ENCODE data around the gene IPO9.
"Not testable (repeated sequence)": the region's sequence is repeated elsewhere in the genome, so short reads cannot be mapped to it uniquely, and the experiment has no call there.

The IPO9 gene

DNA sequence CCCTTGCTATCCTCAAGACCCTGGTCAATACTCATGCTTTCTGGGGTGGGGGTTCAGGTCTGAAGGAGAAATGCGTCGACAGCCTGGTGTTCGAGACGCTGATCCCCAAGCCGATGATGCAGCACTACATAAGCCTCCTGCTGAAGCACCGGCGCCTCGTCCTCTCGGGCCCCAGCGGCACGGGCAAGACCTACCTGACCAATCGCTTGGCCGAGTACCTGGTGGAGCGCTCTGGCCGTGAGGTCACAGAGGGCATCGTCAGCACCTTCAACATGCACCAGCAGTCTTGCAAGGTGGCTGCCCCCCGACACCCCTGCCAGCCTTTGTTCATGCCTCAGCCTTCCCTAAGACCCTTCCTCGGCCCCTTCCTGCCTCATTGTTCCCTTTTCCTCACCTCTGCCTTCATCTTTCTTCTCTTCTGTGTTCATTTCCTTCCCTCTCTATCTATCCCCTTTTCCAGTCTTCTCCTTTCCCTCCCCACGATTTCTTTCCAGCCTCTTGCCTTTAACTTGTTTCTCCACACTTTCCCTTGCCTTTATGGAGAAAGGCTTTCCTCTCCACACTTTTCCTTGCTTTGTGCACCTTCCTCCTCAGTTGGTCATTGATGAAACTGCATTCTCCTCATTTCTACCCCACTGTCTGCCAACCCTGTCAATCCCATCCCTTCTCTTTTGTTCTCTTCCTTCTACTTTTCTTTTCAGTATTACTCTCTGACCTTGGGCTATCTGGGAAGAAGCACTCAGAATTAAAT lies 18.3 kb upstream of the IPO9 start:
- DNase-seq = no peak

DNA sequence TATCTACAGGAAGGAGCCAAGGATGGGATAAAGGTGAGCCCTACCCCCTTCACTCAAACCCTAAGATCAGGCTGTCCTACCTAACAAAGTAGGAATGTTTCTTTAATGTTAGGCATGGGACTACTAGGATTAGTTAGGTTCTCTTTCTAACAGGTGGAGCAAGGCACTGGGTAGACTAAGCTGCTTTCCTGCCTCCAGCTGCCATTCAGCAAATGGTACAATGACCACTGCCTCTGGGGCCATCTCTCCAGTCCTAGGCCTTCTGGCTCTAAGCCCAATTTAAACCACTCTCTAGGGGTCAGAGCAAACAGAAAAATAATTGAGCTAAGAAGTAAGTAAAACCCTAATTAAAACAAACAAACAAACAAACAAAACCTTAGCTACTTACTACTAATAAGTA lies 15.7 kb upstream of the IPO9 start:
- DNase-seq = no peak

DNA sequence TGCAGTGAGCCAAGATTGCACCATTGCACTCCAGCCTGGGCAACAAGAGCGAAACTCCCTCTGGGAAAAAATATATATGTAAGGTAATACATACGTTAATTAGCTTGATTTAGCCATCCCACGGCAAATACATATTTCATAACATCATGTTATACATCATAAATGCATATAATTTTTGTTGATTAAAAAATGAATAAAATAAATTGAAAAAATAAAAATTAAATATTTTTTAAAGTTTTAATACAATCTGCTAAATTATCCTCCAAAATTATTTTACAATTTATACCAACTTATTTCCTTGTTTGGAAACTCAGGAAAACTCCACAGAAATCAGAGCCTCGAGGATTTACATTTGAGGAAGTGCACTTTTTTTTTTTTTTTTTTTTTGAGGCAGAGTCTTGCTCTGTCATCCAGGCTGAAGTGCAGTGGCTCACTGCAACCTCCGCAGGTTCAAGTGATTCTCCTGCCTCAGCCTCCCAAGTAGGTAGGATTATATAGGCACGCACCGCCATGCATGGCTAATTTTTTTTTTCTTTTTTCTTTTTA lies 12.6 kb upstream of the IPO9 start:
- DNase-seq = no peak

- no peak for DNase-seq
These were observed 9.8 kb upstream of the IPO9 start for GRCh38 chr1:201818971-201819750.

- no peak for DNase-seq
These were observed 8.5 kb upstream of the IPO9 start for GRCh38 chr1:201820413-201820812.

GRCh38 chr1:201825245-201825644 lies 3.7 kb upstream of the IPO9 start:
- DNase-seq = no peak

DNA sequence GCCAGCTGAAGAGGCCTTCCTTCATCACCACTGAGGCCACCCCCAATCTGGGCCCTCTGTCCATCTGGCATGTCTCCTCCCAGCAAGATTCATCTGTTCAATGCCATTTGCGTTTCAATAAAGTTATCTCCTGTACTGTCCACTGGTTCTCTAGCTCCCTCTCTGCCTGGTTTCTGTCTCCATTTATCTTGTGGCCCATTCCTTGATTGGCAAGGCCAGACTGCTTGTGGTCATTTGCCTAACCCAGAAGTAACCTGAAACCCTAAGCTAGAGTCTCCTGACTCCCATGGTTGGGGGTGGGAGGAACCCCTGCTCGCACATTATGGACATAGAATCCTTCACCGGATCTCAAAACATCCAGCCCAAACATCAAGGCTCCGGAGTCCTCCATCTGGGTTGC lies 2.1 kb upstream of the IPO9 start:
- DNase-seq = no peak

- DNase-seq = no peak
These were observed 1.4 kb upstream of the IPO9 start for GRCh38 chr1:201827321-201828216.

GRCh38 chr1:201828217-201828819 lies 639 bp upstream of the IPO9 start:
- no peak for DNase-seq

DNA sequence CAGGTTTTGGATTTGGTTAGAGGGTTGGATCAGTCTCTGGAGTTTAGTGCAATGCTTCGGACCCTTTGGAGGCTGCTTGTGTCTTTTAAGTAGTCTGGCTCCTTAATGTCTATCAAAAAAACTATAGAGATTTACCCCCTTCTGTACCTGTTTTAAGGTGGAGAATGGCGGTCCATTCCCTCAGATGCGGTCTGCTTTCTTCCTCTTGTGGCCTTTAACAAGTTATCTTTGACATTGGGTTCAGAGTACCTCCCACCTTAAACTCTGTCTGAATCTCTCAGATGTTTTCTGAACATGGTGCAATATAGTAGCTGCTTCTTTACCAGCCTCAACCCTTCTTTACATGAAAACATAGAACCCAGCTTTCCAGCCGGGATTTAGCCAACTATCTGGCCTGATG lies 2.4 kb downstream of the IPO9 start:
- no peak for DNase-seq

GRCh38 chr1:201834621-201835020 lies 5.7 kb downstream of the IPO9 start:
- DNase-seq = no peak

- DNase-seq = no peak
These were observed 9.4 kb downstream of the IPO9 start for GRCh38 chr1:201838381-201838780.

- not testable (repeated sequence) for DNase-seq
These were observed 10.1 kb downstream of the IPO9 start for GRCh38 chr1:201839089-201839488.

DNA sequence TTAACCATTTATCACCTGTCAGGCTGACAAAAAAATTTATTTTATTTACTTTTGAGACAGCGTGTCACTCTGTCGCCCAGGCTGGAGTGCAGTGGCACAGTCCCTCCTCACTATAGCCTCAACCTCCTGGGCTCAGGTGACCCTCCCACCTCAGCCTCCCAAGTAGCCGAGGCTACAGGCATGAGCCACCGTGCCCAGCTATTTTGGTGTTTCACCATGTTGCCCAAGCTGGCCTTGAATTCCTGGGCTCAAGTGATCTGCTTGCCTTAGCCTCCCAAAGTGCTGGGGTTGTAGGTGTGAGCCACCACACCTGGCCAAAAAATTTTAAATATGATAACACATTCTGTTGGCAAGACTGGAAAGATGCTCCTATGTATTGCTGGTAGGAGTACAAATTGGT lies 11.1 kb downstream of the IPO9 start:
- no peak for DNase-seq

DNA sequence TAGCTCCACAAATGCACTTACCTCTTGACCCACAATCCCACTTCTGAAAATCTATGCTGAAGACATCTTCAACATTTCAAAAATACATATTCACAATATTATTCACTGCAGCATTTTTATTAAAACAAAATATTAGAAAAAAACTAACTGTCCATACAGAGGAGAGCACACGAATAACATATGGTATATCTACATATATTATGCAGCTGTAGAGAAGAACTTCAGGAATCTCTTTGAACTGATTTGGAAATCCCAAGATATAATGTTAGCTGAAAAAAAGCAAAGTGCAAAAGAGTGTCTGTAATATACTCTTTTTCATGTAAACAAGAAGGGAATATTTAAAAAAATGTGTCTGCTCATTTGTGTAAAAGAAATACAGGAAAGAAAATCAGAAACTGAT lies 11.5 kb downstream of the IPO9 start:
- no peak for DNase-seq

- no peak for DNase-seq
These were observed 12.4 kb downstream of the IPO9 start for GRCh38 chr1:201841265-201841912.

DNA sequence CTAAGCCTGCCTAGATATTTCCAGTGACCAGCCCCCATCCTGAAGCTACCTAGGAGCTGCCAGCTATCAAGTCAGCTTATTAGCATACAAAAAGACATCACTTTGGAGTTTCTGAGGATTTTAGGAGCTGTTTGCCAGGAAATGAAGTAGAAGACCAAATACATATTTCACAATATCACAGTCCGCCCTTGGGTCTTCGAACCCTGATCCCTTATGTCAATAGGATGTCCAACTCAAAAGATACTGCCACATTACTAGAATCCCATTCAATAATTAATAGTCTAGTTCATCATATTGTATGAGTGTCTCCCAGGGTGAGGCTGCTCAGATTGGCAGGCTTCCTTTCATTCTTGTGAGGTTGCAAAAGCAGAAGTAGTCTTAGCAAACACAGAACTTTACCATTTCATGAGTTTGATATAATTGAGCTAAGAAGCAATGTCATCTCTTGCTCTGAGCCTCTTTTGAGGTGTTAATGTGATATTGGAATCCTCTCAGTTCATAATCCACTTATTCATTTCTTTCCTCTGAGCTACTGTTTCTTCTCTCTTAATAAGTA lies 13.6 kb downstream of the IPO9 start:
- DNase-seq = no peak

DNA sequence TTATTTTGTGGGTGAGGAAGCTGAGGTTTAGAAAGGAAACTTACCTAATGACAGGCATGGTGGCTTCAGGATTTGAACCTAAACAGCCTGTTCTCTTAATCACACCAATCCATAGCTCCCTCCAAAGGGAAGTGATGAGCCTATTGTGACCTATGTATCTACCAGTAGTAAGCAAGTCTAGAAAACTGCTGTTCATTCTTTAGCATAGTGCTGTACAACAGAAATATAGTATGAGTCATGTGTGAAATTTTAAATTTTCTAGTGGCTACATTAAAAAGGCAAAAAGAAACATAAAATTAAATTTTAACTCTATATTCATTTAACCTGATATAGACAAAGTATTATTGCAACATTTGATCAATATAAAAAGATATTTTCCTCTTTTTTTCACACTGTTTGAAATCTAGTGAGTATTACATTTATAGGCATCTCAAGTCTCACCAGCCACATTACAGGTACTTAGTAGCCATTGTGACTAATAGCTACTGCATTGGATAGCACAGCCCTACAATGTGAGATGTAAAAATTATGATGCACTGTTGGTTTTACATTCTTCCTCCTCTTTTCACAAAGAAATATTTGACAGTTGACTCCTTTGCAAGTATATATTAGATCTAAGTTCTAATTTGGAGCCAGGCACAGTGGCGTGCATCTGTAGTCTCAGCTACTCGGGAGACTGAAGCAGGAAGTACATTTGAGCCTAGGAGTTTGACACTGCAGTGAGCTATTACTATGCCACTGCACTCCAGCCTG lies 16.6 kb downstream of the IPO9 start:
- DNase-seq = no peak

DNA sequence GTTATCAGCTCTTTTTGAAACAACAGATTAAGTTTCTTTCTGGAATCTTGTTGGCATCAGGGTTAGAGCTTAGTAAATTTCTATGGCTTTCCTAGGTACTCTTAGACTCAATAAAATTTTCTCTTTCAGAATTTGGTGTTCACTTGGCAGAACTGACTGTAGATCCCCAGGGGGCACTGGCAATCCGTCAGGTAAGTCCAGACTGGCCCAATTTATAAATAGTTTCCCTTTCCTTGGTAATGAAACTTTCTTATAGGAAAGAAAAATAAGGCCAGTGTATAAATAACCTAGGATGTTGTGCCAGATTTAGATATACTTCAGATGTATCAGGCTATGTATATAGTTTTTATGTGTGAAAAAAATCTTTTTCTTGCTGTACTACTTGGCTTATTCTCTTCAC lies 18.2 kb downstream of the IPO9 start:
- no peak for DNase-seq

- DNase-seq = no peak
These were observed 19.3 kb downstream of the IPO9 start for GRCh38 chr1:201848230-201848629.
